LNCAP (cell line): ENCODE data around the gene AP4E1.

Experiments
- CTCF ChIP-seq: fragments of 450-650 bp; IDR thresholded peaks from 2 replicates; pipeline ENCODE4 v1.5.1; 2017; ENCODE audit warnings: mild to moderate bottlenecking

AP4E1 gene

GRCh38 chr15:50997371-50998051, 89.0 kb downstream of the AP4E1 start:
- no peak for TF ChIP-seq CTCF

- TF ChIP-seq CTCF = no peak
These were observed 95.6 kb downstream of the AP4E1 start for GRCh38 chr15:51004103-51004551.

- TF ChIP-seq CTCF = no peak
These were observed 98.0 kb downstream of the AP4E1 start for GRCh38 chr15:51006336-51006985.

GRCh38 chr15:51007131-51007666, 98.7 kb downstream of the AP4E1 start:
- TF ChIP-seq CTCF = no peak

- TF ChIP-seq CTCF = no peak
These were observed 102.7 kb downstream of the AP4E1 start for GRCh38 chr15:51011212-51011611.

GRCh38 chr15:51016615-51017014, 108.1 kb downstream of the AP4E1 start:
- no peak for TF ChIP-seq CTCF

- TF ChIP-seq CTCF = no peak
These were observed 113.7 kb downstream of the AP4E1 start for GRCh38 chr15:51022206-51022605.
